BE2C (cell line): Measurements from ENCODE around the gene GRIK2.
A peak's percentile ranks its signal among the peaks of the same experiment; 100 is the strongest.

Experiments
- DNase-seq: peaks from one replicate; pipeline ENCODE4 v3.0.0-alpha.2; 2020
- H3K27me3 ChIP-seq: fragments of 250-450 bp; sonication (Bioruptor Pico); 2 replicates; pipeline ENCODE4 v1.5.1; 2020; ENCODE audit warnings: mild to moderate bottlenecking
- H3K36me3 ChIP-seq: fragments of 250-450 bp; sonication (Bioruptor Pico); 2 replicates; pipeline ENCODE4 v1.5.1; 2020; ENCODE audit warnings: mild to moderate bottlenecking
- H3K4me1 ChIP-seq: fragments of 250-450 bp; sonication (Bioruptor Pico); 2 replicates; pipeline ENCODE4 v1.5.1; 2020
- H3K4me3 ChIP-seq: 2 replicates; pipeline ENCODE4 v1.5.1; 2011; ENCODE audit warnings: low read depth, low read length
- H3K9me3 ChIP-seq: fragments of 250-450 bp; sonication (Bioruptor Pico); 2 replicates; pipeline ENCODE4 v1.5.1; 2020
- TF ChIP-seq, protein P1 (sequence below): IDR thresholded peaks from 2 replicates; pipeline ENCODE4 v1.5.1; 2012; ENCODE audit warnings: mild to moderate bottlenecking, low read depth, low read length

Gene GRIK2

DNA sequence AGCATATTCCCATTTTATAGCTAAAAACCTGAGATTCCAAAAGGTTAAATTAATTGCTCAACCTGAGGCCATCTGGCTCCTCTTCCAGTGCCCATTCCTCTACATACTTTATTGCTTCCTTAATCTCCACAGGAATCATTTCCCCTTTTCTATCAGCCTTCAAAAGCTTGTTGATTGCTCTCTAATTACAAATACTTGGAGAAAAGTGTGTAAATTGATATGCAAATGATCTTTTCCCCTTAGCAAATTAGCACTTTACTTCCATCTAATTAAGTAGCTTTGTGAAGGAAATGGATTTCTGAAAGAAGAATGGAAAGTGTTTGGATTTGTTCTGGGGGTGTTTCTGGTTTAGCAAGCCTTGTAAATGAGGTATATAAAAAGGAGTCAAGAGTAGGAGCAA is 323.3 kb downstream of the GRIK2 start:
- DNase-seq, result no peak
- Histone ChIP-seq H3K36me3 (no peaks in the 10 kb centered on the region), H3K27me3 (no peaks in the 10 kb centered on the region), H3K4me3 (no peak overlapping the region), H3K9me3 (no peaks in the 10 kb centered on the region), H3K4me1 (peaks cover 5% of the 10 kb centered on the region; the same call in 1 of the 2 replicates)
- TF ChIP-seq, protein P1, sequence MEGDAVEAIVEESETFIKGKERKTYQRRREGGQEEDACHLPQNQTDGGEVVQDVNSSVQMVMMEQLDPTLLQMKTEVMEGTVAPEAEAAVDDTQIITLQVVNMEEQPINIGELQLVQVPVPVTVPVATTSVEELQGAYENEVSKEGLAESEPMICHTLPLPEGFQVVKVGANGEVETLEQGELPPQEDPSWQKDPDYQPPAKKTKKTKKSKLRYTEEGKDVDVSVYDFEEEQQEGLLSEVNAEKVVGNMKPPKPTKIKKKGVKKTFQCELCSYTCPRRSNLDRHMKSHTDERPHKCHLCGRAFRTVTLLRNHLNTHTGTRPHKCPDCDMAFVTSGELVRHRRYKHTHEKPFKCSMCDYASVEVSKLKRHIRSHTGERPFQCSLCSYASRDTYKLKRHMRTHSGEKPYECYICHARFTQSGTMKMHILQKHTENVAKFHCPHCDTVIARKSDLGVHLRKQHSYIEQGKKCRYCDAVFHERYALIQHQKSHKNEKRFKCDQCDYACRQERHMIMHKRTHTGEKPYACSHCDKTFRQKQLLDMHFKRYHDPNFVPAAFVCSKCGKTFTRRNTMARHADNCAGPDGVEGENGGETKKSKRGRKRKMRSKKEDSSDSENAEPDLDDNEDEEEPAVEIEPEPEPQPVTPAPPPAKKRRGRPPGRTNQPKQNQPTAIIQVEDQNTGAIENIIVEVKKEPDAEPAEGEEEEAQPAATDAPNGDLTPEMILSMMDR, result no peak

- no peak overlapping the region for H3K4me3 ChIP-seq
These were observed 326.0 kb downstream of the GRIK2 start for GRCh38 chr6:101719521-101719920.

GRCh38 chr6:101722471-101722870 is 329.0 kb downstream of the GRIK2 start:
- H3K27me3 ChIP-seq, result no peaks in the 10 kb centered on the region
- TF ChIP-seq, protein P1, result no peak

More at GRCh38 chr6:101719521-101719920, 326.0 kb downstream of the GRIK2 start:
- Histone ChIP-seq H3K27me3 (no peaks in the 10 kb centered on the region), H3K9me3 (no peaks in the 10 kb centered on the region), H3K36me3 (no peaks in the 10 kb centered on the region), H3K4me1 (peaks cover 13% of the 10 kb centered on the region)
- DNase-seq, result no peak
- TF ChIP-seq, protein P1, result no peak

DNA sequence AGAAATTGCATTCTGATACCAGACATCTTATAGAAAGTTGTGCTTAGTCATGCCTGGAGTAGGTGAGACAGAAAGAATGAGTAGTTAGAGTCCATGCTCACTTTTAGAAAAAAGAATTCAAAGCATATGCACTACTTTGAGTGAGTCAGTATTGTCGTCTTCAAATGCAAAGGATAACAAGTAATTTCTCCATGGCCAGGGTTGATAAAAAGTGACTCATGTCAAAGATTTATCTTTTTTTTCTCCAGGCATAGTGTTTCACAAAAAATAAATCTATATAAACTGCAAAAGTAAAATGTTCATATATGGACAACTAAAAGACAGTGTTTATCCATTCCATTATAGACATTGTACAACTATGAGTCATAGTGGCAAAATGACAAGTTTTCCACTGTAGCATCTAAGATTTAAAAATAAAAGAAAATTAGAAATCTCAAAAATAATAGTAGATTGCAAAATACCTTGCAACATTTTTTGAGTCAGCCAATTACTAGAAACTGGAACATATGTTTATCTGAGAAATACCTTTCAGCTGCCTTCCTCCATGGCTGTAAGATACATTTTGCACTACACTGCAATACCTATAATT is 329.6 kb downstream of the GRIK2 start:
- Histone ChIP-seq H3K36me3 (no peaks in the 10 kb centered on the region), H3K4me3 (no peak overlapping the region), H3K4me1 (peaks cover 18% of the 10 kb centered on the region), H3K27me3 (no peaks in the 10 kb centered on the region), H3K9me3 (no peaks in the 10 kb centered on the region)
- DNase-seq, result no peak
- TF ChIP-seq, protein P1, result no peak

More at GRCh38 chr6:101722471-101722870, 329.0 kb downstream of the GRIK2 start:
- Histone ChIP-seq H3K4me1 (peaks cover 16% of the 10 kb centered on the region), H3K9me3 (no peaks in the 10 kb centered on the region), H3K4me3 (no peak overlapping the region), H3K36me3 (no peaks in the 10 kb centered on the region)
- no peak for DNase-seq

- Histone ChIP-seq H3K9me3 (no peaks in the 10 kb centered on the region), H3K4me1 (peaks cover 13% of the 10 kb centered on the region)
These were observed 334.9 kb downstream of the GRIK2 start for GRCh38 chr6:101728388-101728787.

DNA sequence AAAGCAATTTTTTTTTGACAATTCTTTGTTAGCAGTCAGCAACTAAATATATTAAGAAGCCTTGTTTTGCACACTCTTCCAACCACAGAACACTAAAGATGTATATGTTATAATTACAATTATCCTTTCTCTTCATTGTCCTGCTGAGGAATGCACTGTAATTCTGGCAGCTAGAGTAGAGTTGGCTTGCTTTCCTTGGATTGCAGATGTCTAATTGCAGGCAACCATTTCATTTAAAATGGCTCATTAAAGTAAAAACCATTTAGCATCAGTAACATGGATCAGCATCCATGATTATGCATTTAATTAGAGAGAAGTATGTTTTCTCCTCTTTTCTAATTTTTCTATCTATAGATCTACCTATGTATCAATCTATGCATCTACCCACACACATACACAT is 335.4 kb downstream of the GRIK2 start:
- DNase-seq, result no peak

More at GRCh38 chr6:101728388-101728787, 334.9 kb downstream of the GRIK2 start:
- H3K4me3 ChIP-seq, result no peak overlapping the region
- H3K36me3 ChIP-seq, result no peaks in the 10 kb centered on the region
- peak; percentile 40 for DNase-seq
- no peaks in the 10 kb centered on the region for H3K27me3 ChIP-seq
- TF ChIP-seq, protein P1, result no peak

More for the DNA sequence above, 335.4 kb downstream of the GRIK2 start:
- H3K36me3 ChIP-seq, result no peaks in the 10 kb centered on the region
- TF ChIP-seq, protein P1, result no peak
- no peaks in the 10 kb centered on the region for H3K27me3 ChIP-seq
- no peak overlapping the region for H3K4me3 ChIP-seq
- H3K4me1 ChIP-seq, result peaks cover 13% of the 10 kb centered on the region
- no peaks in the 10 kb centered on the region for H3K9me3 ChIP-seq
